Gastrocnemius medialis (tissue), 4 donors: ENCODE measurements around the gene MAPK11. TPM values are rescaled to one million over a fixed set of nuclear protein-coding genes. Genes with fewer than 3 reads are reported as not detected.

Experiments used
- ATAC-seq, 2 donors: fragments of 150-250 bp; one replicate each; pipeline ENCODE4 v1.9.1; 2016
- DNase-seq, 2 donors: peaks; one replicate each; pipeline ENCODE4 v3.0.0-alpha.2; 2019
- H3K27ac ChIP-seq, 4 donors: fragments of 200-600 bp; sonication (generic); 1 replicate in 1 of 4; 2 replicates in 3 of 4; pipeline ENCODE4 v1.5.1; 2016 to 2018; ENCODE audit warnings: mild to moderate bottlenecking in 2 of 4, moderate library complexity in 1 of 4
- H3K27me3 ChIP-seq, 3 donors: fragments of 200-600 bp; sonication (generic) in 2 of 3; 1 replicate in 1 of 3; 2 replicates in 2 of 3; pipeline versions ENCODE4 v1.5.1 to v1.6.0; 2016 to 2019; ENCODE audit warnings: mild to moderate bottlenecking in 1 of 3, moderate library complexity in 1 of 3
- H3K36me3 ChIP-seq, 2 donors: fragments of 200-600 bp; sonication (generic) in 1 of 2; one replicate each; pipeline ENCODE4 v1.5.1; 2017 to 2018
- H3K4me1 ChIP-seq, 2 donors: fragments of 200-600 bp; sonication (generic) in 1 of 2; one replicate each; pipeline ENCODE4 v1.5.1; 2016 to 2017; ENCODE audit warnings: mild to moderate bottlenecking in 2 of 2
- H3K4me3 ChIP-seq, 4 donors: fragments of 200-600 bp; sonication (generic) in 3 of 4; 1 replicate in 1 of 4; 2 replicates in 3 of 4; pipeline ENCODE4 v1.5.1; 2016 to 2019; ENCODE audit warnings: mild to moderate bottlenecking in 2 of 4
- H3K9me3 ChIP-seq, 3 donors: fragments of 200-600 bp; sonication (generic) in 2 of 3; 1 replicate in 1 of 3; 2 replicates in 2 of 3; pipeline ENCODE4 v1.5.1; 2016 to 2019
- CTCF ChIP-seq, 5 experiments: fragments of 450-650 bp in 3 of 5; fragments of 200-600 bp in 2 of 5; sonication (generic) in 2 of 5; IDR thresholded peaks in 4 of 5; conservative IDR thresholded peaks in 1 of 5; 1 replicate in 4 of 5; 2 replicates in 1 of 5; pipeline ENCODE4 v1.5.1; 2016 to 2019; ENCODE audit warnings: antibody characterized with exemption in 5 of 5, mild to moderate bottlenecking in 3 of 5, moderate library complexity in 3 of 5
- POLR2A ChIP-seq, 2 donors: fragments of 450-650 bp; IDR thresholded peaks; one replicate each; pipeline ENCODE4 v1.6.1; 2017; ENCODE audit warnings: antibody characterized with exemption in 2 of 2, mild to moderate bottlenecking in 2 of 2, moderate library complexity in 2 of 2
- in situ Hi-C, 4 donors: fragments of 200-750 bp; cut with MboI; loops; one replicate each; pipeline versions ENCODE4 v1.15.0 to v1.8.0; 2017; ENCODE audit warnings: low sequenced_read_pairs in 4 of 4
- intact Hi-C: fragments of 100-400 bp; cut with DNase I; formaldehyde crosslinking; loops from one replicate; pipeline ENCODE4 v1.15.1; 2023; ENCODE audit warnings: low total_unique reads
- total RNA-seq, 4 donors: library from RNA; depleted of rRNA; stranded (reverse); fragments of >200 nt; gene quantifications; one replicate each; pipeline versions ENCODE4 v1.1.0 to v1.2.3, GENCODE V29; 2016

Gene MAPK11
- total RNA-seq, 4 donors from 2014 or later = 1.8 to 4.2 (median 3.4) TPM

- no peak for ATAC-seq
These were observed 11.8 kb upstream of the MAPK11 start for GRCh38 chr22:50281957-50282356.

GRCh38 chr22:50281384-50281760 lies 11.2 kb upstream of the MAPK11 start:
- in situ Hi-C loops = no loop called here
- H3K36me3 ChIP-seq = peaks cover 0 to 9% of the 10 kb centered on the region in 2 donors
- H3K4me1 ChIP-seq = no peaks in the 10 kb centered on the region
- intact Hi-C loops = no loop called here
- ATAC-seq (no peak), DNase-seq (no peak)
- TF ChIP-seq CTCF (IDR thresholded peaks at IDR 0.05 in 4 of 5, conservative IDR thresholded peaks at IDR 0.05 in 1 of 5) = no peak
- TF ChIP-seq POLR2A (IDR thresholded peaks at IDR 0.05) = no peak
- no peak overlapping the region for H3K4me3 ChIP-seq
- no peak overlapping the region for H3K27ac ChIP-seq
- H3K27me3 ChIP-seq = no peaks in the 10 kb centered on the region
- H3K9me3 ChIP-seq = no peaks in the 10 kb centered on the region

More at GRCh38 chr22:50281957-50282356, 11.8 kb upstream of the MAPK11 start:
- no peaks in the 10 kb centered on the region for H3K4me1 ChIP-seq
- DNase-seq = no peak
- H3K27me3 ChIP-seq = no peaks in the 10 kb centered on the region
- H3K27ac ChIP-seq = no peak overlapping the region
- no peak for TF ChIP-seq POLR2A (IDR thresholded peaks at IDR 0.05)
- TF ChIP-seq CTCF (IDR thresholded peaks at IDR 0.05 in 4 of 5, conservative IDR thresholded peaks at IDR 0.05 in 1 of 5) = no peak
- in situ Hi-C loops = no loop called here
- no peaks in the 10 kb centered on the region for H3K9me3 ChIP-seq
- H3K36me3 ChIP-seq = peaks cover 0 to 9% of the 10 kb centered on the region in 2 donors
- intact Hi-C loops = no loop called here
- H3K4me3 ChIP-seq = no peak overlapping the region

GRCh38 chr22:50280708-50281383 lies 10.7 kb upstream of the MAPK11 start:
- in situ Hi-C loops (no loop called here), intact Hi-C loops (no loop called here)
- TF ChIP-seq CTCF (IDR thresholded peaks at IDR 0.05 in 4 of 5, conservative IDR thresholded peaks at IDR 0.05 in 1 of 5) (no peak), POLR2A (IDR thresholded peaks at IDR 0.05) (no peak)
- H3K9me3 ChIP-seq = no peaks in the 10 kb centered on the region
- no peaks in the 10 kb centered on the region for H3K27me3 ChIP-seq
- no peak overlapping the region for H3K4me3 ChIP-seq
- peaks cover 0 to 9% of the 10 kb centered on the region in 2 donors for H3K36me3 ChIP-seq
- DNase-seq (no peak), ATAC-seq (no peak)
- no peak overlapping the region for H3K27ac ChIP-seq
- no peaks in the 10 kb centered on the region for H3K4me1 ChIP-seq

GRCh38 chr22:50280022-50280707 lies 10.0 kb upstream of the MAPK11 start:
- intact Hi-C loops (no loop called here), in situ Hi-C loops (no loop called here)
- Histone ChIP-seq H3K4me1 (no peaks in the 10 kb centered on the region), H3K9me3 (no peaks in the 10 kb centered on the region), H3K27me3 (no peaks in the 10 kb centered on the region), H3K36me3 (peaks cover 0 to 9% of the 10 kb centered on the region in 2 donors), H3K27ac (no peak overlapping the region), H3K4me3 (no peak overlapping the region)
- ATAC-seq = no peak
- no peak for DNase-seq
- TF ChIP-seq POLR2A (IDR thresholded peaks at IDR 0.05) = no peak
- TF ChIP-seq CTCF (IDR thresholded peaks at IDR 0.05 in 4 of 5, conservative IDR thresholded peaks at IDR 0.05 in 1 of 5) = no peak
